ENCODE measurements around the gene FGD6.
"Not testable (repeated sequence)": the region's sequence is repeated elsewhere in the genome, so short reads cannot be mapped to it uniquely, and the experiment has no call there.

FGD6 gene

GRCh38 chr12:95204141-95204866 lies 13.0 kb downstream of the FGD6 start:
- no peak for DNase-seq

DNA sequence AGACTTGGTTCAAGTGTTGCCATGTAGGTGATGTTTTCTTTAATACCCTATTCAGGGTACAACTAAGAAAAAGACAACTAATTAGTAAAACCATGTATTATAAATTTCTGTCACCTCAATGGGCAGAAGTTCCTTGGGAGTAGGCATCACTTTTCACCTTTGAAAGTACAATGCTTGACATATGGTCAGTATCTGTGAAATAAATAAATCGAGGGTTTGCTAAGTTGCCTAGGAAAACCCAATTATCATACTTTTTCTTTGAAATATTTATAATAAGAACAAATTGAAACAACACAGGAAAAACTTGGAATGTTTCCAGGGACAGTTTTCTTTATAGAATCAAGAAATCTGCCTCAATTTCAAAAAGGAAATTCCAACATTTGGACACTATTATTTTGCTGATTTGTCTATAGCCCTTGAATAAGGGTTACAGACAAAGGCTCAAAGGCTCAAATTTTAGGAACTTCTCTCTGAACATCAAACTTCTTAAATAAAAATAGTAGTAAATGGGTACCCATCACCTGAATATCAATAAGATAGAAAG lies 13.7 kb downstream of the FGD6 start:
- DNase-seq = no peak

- no peak for DNase-seq
Measured at GRCh38 chr12:95202691-95203486, 14.4 kb downstream of the FGD6 start.

DNA sequence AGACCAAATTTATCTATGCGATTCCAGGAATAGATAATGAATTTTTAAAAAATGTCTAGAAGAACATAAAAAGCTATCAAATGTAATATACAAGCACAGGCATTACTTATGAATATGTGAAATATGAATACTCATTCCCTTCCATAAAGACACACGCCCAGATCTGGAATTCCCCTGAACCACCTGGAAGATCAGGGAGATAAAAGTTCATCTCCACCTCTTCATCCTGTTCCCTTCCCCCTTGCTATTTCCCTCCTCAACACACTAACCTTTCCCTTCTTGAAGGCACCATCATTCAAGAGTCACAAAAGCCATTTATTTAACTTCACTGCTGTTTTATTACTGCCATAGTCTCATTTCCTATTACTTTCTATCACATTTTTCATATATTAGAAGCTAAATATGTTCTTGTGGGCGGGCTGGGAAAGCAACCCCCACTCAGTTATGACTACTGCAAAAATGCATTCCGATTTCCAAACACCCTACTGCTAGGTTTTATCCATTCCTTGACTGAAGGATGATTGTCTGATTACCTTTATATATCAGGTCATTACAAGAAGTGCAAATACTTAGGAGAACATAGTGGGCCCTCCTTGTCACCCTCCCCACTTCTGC lies 16.1 kb downstream of the FGD6 start:
- no peak for DNase-seq

GRCh38 chr12:95200128-95200894 lies 17.0 kb downstream of the FGD6 start:
- DNase-seq = no peak

- DNase-seq = no peak
Measured at GRCh38 chr12:95198914-95199313, 18.4 kb downstream of the FGD6 start.

DNA sequence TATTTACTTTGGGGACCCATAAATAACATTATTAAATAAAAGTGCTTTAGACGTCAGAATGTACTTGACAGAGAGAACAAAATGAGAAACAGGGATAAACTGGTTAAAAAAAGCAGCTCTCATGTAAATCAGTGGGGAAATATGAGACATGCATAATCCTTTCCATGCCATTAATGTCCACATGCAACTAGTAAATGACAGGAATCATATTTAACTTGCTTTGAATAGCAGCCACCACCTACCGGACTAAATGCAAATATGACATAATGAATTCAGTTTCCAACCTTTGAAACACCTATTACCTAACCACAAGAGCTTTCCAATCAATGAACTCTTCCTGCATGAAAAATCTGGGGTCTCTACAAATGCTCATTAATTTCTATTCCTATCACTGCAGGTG lies 19.6 kb downstream of the FGD6 start:
- DNase-seq = no peak

GRCh38 chr12:95196875-95197569 lies 20.2 kb downstream of the FGD6 start:
- not testable (repeated sequence) for DNase-seq

DNA sequence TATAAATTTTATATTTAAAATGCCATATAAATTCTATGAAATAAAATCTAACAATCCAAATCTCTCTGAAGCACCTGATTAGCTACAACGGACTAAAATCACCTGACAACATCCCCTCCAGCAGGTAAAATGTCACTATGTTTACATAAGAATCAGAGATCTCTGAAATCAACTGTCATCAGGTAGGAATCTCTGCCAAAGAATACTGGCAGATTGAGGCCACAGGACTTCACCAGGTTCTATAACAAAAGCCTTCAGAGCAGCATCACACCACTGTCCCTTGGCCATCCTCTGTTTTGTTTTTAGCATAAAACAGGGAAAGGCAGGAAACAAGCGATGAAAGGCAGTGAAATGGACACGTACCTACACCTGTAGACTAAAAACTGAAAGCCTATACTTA lies 22.1 kb downstream of the FGD6 start:
- DNase-seq = no peak

GRCh38 chr12:95193139-95193538 lies 24.1 kb downstream of the FGD6 start:
- no peak for DNase-seq

DNA sequence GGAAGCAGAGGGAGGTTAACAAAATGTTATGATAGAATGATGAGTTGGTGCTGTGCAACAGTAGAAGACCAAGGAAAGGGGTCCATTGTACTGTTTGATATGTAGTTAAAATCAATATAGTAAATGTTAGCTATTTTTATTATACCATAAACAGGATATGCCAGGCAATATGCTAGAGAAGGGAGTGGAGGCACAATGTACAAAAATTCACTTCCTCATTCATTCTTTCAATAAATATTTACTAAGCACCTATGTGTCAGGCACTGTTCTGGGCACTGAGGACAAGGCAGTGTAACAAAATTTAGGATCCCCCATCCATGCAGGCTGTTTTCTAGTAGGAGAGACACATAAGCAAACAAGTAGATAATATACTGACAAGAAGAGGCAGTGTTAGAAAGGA lies 25.0 kb downstream of the FGD6 start:
- no peak for DNase-seq

DNA sequence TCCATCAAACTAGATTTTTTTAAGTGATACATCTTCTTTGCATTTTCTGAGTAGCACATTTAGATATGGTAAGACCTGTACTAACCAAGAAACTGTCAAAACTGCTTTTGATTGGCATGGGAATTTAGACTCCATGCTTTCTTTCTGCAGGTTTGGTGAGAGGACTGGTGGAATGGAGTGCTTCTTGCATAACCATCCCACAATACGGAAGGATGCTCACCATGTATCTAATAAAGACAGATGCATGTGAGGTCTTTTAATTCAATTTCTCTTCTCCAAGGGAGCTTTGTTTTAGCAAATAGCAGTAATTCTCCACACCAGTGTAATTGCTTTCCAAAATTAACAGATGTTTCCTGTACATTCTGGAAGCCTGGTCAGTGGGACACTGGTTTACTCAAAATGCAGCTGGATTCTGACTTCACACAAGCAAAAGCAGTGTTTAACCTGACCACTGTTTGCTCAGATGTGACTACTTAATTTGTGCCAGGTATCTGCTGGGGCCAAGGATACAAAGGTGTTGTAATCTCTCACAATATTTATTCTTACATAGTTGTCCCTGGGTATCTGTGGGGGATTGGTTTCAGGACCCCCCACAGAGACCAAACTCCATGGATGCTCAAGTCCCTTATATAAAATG lies 26.1 kb downstream of the FGD6 start:
- no peak for DNase-seq

DNA sequence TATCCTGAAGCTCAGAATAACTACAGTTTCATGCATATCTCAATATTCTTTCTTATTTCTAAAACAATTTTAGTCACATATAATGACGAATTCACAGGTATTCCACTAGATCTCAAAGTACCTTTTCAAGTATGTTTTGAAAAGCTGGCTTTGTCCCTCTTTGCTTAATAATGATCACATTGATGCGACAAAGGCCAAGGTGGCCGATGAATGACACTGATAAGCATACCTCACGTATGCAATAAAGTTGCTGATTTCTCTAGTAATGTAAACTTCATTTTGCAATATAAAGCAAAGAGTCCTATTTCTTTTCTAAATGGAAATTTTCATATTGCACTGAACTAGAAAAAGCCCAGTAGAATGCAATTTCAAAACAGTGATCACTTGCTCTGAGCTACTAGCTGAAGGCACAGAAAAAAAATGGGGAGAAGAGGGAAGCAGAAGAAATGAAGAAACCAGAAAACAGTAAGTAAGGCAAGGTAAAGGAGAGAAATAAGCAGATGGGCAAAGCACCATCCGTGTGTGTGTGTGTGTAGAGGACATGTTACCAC lies 29.3 kb downstream of the FGD6 start:
- no peak for DNase-seq

DNA sequence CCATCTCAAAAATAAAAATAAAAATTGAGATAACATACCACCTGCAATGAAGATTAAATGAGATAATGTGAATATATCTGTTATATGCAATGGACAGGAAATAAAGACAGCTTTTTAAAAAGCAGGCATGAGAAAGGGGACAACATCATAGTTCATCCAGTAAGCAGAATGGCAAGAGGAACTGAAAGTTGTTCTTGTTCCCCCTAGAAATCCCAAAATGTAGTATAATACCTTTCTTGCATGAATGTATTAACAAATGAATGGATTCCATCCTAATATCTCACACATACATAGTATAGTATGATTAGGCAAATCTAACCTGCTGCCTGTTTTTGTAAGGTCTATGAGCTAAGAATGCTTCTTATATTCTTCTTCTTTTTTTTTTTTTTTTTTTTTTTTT lies 31.4 kb downstream of the FGD6 start:
- DNase-seq = no peak

DNA sequence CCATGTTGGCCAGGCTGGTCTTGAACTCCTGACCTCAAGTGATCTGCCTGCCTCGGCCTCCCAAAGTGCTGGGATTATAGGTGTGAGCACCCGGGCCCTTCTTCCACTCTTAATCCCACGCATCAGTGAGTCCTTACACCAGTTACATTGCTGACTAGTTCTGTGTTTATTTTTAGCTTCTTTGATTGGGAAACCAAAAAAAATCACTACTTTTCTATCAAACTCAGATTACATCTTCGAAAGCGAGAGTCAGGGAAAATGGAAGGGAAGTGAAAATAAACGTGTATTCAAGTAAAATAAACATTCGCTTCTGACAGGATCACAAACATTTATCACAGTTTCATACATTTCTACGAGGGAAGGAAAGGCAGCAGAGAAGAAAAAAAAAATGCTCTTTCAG lies 32.2 kb downstream of the FGD6 start:
- no peak for DNase-seq

- DNase-seq = no peak
Measured at GRCh38 chr12:95184121-95184520, 33.1 kb downstream of the FGD6 start.

GRCh38 chr12:95182868-95183415 lies 34.3 kb downstream of the FGD6 start:
- DNase-seq = no peak

DNA sequence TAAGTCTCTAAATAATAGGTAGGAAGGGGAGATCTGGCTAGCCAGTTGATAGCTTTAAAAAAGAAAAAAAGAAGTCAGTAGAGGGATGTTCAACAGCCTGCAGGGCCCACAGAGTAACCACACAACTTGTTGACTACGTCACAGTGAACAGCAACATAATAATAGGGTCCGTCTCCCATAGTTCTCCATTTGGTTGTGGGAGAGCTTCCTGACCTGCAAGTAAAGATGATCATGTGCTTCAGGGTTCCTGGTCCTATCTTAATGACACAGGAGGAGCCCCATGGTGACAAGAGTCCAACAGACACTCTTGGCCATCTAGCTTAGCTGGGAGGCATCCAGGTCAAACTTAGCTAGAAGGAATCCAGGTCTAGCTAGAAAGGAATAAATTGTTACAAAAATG lies 36.2 kb downstream of the FGD6 start:
- DNase-seq = no peak

GRCh38 chr12:95179011-95179410 lies 38.3 kb downstream of the FGD6 start:
- DNase-seq = no peak

- DNase-seq = no peak
Measured at GRCh38 chr12:95178136-95178535, 39.1 kb downstream of the FGD6 start.

DNA sequence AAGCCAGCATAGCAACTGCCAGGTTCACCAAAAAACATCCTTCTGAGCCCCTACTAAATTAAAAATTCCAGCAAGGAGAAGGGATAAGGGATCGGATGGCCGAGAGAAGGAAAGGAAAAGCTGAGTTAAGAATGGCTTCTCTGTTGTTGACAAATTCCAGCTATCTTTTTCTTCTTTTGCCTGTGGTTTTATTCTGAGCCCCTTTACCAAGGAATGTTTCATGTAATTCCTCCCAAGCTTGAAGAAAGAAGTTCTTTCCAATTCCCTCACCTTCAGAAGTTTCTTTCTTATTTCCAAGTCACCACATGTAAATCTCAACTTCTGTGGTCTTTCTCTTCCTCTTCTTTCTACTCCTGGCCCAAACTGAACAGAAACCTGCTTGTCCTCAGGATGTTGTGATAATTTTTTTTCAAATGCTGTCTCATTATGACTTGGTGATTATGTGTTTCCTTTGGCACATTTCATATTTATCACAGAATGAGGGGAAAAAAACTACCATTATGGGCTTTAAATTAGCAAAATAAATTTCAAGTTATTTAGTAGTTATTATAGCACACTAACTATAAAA lies 40.0 kb downstream of the FGD6 start:
- no peak for DNase-seq
